ENCODE data around the gene ANKS1B.

The ANKS1B gene

GRCh38 chr12:98816720-98817119, 1168.0 kb downstream of the ANKS1B start:
- DNase-seq (ENCODE audit: low read depth), result no peak
- no peak overlapping the region for H3K4me3 ChIP-seq (ENCODE audit: low read depth, low read length)
- TF ChIP-seq, protein P1, sequence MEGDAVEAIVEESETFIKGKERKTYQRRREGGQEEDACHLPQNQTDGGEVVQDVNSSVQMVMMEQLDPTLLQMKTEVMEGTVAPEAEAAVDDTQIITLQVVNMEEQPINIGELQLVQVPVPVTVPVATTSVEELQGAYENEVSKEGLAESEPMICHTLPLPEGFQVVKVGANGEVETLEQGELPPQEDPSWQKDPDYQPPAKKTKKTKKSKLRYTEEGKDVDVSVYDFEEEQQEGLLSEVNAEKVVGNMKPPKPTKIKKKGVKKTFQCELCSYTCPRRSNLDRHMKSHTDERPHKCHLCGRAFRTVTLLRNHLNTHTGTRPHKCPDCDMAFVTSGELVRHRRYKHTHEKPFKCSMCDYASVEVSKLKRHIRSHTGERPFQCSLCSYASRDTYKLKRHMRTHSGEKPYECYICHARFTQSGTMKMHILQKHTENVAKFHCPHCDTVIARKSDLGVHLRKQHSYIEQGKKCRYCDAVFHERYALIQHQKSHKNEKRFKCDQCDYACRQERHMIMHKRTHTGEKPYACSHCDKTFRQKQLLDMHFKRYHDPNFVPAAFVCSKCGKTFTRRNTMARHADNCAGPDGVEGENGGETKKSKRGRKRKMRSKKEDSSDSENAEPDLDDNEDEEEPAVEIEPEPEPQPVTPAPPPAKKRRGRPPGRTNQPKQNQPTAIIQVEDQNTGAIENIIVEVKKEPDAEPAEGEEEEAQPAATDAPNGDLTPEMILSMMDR (IDR thresholded peaks at IDR 0.05; ENCODE audit: control insufficient read depth, extremely low read depth, insufficient read depth), result no peak

- DNase-seq (ENCODE audit: low read depth), result no peak
- TF ChIP-seq, protein P1 (IDR thresholded peaks at IDR 0.05; ENCODE audit: control insufficient read depth, extremely low read depth, insufficient read depth), result no peak
Measured at GRCh38 chr12:98814254-98814653, 1170.5 kb downstream of the ANKS1B start.

DNA sequence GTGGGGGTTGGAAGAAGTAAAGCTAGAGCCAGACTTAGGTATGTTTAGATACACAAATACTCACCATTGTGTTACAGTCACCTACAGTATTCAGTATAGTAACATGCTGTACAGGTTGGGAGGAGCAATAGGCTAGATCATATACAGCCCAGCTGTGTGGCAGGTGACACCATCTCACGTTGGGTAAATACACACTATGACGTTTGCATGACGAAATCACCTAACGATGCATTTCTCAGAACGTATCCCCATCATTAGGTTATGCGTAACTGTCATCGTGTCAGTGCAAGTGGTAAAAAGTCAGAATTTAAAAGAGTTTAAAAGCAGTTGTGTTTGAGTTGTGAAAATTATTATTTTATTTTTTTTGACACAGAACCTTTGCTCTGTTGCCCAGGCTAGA, 1172.5 kb downstream of the ANKS1B start:
- no peak for DNase-seq (ENCODE audit: low read depth)
- TF ChIP-seq, protein P1 (IDR thresholded peaks at IDR 0.05; ENCODE audit: control insufficient read depth, extremely low read depth, insufficient read depth), result no peak
- H3K4me3 ChIP-seq (ENCODE audit: low read depth, low read length), result no peak overlapping the region

More at GRCh38 chr12:98814254-98814653, 1170.5 kb downstream of the ANKS1B start:
- no peak overlapping the region for H3K4me3 ChIP-seq (ENCODE audit: low read depth, low read length)

GRCh38 chr12:98808243-98808875, 1176.4 kb downstream of the ANKS1B start:
- DNase-seq (ENCODE audit: low read depth), result no peak
- no peak overlapping the region for H3K4me3 ChIP-seq (ENCODE audit: low read depth, low read length)
- TF ChIP-seq, protein P1 (IDR thresholded peaks at IDR 0.05; ENCODE audit: control insufficient read depth, extremely low read depth, insufficient read depth), result no peak

- no peak overlapping the region for H3K4me3 ChIP-seq (ENCODE audit: low read depth, low read length)
- TF ChIP-seq, protein P1 (IDR thresholded peaks at IDR 0.05; ENCODE audit: control insufficient read depth, extremely low read depth, insufficient read depth), result no peak
- no peak for DNase-seq (ENCODE audit: low read depth)
Measured at GRCh38 chr12:98807187-98807586, 1177.5 kb downstream of the ANKS1B start.

- DNase-seq (ENCODE audit: low read depth), result no peak
- H3K4me3 ChIP-seq (ENCODE audit: low read depth, low read length), result no peak overlapping the region
- TF ChIP-seq, protein P1 (IDR thresholded peaks at IDR 0.05; ENCODE audit: control insufficient read depth, extremely low read depth, insufficient read depth), result no peak
Measured at GRCh38 chr12:98803468-98804209, 1181.1 kb downstream of the ANKS1B start.
